HEK293T (cell line): ENCODE data around the gene AGL.

Source experiments
- BHLHE40 ChIP-seq: fragments of 450-650 bp; IDR thresholded peaks from 2 replicates; pipeline ENCODE4 v1.6.1; 2016; ENCODE audit warnings: mild to moderate bottlenecking, moderate library complexity, borderline replicate concordance
- CTBP1 ChIP-seq: fragments of 450-650 bp; IDR thresholded peaks from 2 replicates; pipeline ENCODE4 v1.6.1; 2016; ENCODE audit warnings: borderline replicate concordance
- ELF4 ChIP-seq: fragments of 450-650 bp; IDR thresholded peaks from 2 replicates; pipeline ENCODE4 v1.6.1; 2017; ENCODE audit warnings: antibody characterized with exemption
- FOXA1 ChIP-seq: fragments of 450-650 bp; IDR thresholded peaks from 2 replicates; pipeline ENCODE4 v1.6.1; 2016; ENCODE audit warnings: mild to moderate bottlenecking
- FOXK2 ChIP-seq: fragments of 450-650 bp; IDR thresholded peaks from 2 replicates; pipeline ENCODE4 v1.6.1; 2016; ENCODE audit warnings: mild to moderate bottlenecking
- FOXM1 ChIP-seq: fragments of 450-650 bp; IDR thresholded peaks from 2 replicates; pipeline ENCODE4 v1.6.1; 2017; ENCODE audit warnings: mild to moderate bottlenecking, borderline replicate concordance
- HDGF ChIP-seq: fragments of 450-650 bp; IDR thresholded peaks from 2 replicates; pipeline ENCODE4 v1.6.1; 2017; ENCODE audit warnings: antibody characterized with exemption, borderline replicate concordance
- L3MBTL2 ChIP-seq: fragments of 450-650 bp; conservative IDR thresholded peaks from 2 replicates; pipeline ENCODE4 v1.6.1; 2016; ENCODE audit warnings: mild to moderate bottlenecking
- NFRKB ChIP-seq: fragments of 450-650 bp; IDR thresholded peaks from 2 replicates; pipeline ENCODE4 v1.6.1; 2016; ENCODE audit warnings: mild to moderate bottlenecking, moderate library complexity
- SP1 ChIP-seq: fragments of 450-650 bp; IDR thresholded peaks from 2 replicates; pipeline ENCODE4 v1.6.1; 2017
- SUZ12 ChIP-seq: fragments of 450-650 bp; IDR thresholded peaks from 2 replicates; pipeline ENCODE4 v1.6.1; 2016; ENCODE audit warnings: mild to moderate bottlenecking
- TARDBP ChIP-seq: fragments of 450-650 bp; IDR thresholded peaks from 2 replicates; pipeline ENCODE4 v1.6.1; 2016
- ZNF384 ChIP-seq: fragments of 450-650 bp; IDR thresholded peaks from 2 replicates; pipeline ENCODE4 v1.6.1; 2016
- TF ChIP-seq, protein P1 (sequence below): fragments of 450-650 bp; IDR thresholded peaks from 2 replicates; pipeline ENCODE4 v1.6.1; 2016

DNA sequence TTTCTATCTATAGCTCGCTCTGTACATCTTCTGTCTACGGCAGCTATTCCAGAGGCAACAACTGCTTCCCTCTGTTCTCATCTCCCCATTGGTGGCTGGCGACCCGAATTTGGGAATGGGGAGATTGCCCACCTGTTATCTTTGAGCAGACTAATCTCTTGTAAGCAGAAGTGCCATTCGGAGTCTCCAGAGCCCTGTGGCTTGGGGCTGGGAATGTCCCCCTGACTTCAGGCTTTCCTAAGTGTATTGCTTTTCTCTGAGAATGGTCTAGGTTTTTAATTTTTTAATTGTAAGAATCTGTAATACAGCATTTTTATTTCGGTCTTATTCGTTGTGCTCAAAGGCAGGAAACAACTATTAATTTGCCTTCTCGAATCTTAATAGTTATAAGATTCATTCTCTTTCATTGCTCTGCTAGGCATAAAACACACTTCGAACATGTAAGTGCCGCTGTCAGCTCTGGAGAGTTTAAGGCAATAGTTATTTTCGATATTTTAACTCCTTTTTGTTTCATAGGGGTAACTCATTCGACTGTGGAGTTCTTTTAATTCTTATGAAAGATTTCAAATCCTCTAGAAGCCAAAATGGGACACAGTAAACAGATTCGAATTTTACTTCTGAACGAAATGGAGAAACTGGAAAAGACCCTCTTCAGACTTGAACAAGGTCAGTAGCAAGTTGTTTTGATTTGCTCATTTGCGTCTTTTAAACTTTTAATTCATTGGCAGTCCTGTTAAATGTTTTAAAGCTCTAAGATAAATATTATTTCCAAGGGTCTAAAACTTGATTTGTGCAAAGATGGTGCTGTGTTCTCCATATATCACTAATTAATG, 514 bp downstream of the AGL start:
- TF ChIP-seq BHLHE40 (no peak), FOXK2 (no peak), CTBP1 (no peak), ZNF384 (no peak), NFRKB (no peak), TARDBP (no peak), SP1 (no peak), HDGF (no peak), ELF4 (no peak), FOXM1 (no peak), FOXA1 (no peak), SUZ12 (no peak), L3MBTL2 (no peak)
- TF ChIP-seq, protein P1, sequence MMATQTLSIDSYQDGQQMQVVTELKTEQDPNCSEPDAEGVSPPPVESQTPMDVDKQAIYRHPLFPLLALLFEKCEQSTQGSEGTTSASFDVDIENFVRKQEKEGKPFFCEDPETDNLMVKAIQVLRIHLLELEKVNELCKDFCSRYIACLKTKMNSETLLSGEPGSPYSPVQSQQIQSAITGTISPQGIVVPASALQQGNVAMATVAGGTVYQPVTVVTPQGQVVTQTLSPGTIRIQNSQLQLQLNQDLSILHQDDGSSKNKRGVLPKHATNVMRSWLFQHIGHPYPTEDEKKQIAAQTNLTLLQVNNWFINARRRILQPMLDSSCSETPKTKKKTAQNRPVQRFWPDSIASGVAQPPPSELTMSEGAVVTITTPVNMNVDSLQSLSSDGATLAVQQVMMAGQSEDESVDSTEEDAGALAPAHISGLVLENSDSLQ = no peak
